ENCODE results near the gene TRAPPC14.

The TRAPPC14 gene

GRCh38 chr7:100122067-100122466 is 36.5 kb downstream of the TRAPPC14 start:
- no peak for DNase-seq

GRCh38 chr7:100120733-100121036 is 37.8 kb downstream of the TRAPPC14 start:
- no peak for DNase-seq

GRCh38 chr7:100119970-100120732 is 38.4 kb downstream of the TRAPPC14 start:
- DNase-seq = no peak

- peak; percentile 60 for DNase-seq
Observed at GRCh38 chr7:100119072-100119969, 39.2 kb downstream of the TRAPPC14 start, which contains the start of the genes CNPY4 and TAF6. Gene CNPY4 (plus strand): TSS chr7:100119634. CDS start chr7:100119745, 111 bp downstream. Gene TAF6 (minus strand): TSS chr7:100119358. CDS start chr7:100114209, 5,149 bp downstream.

GRCh38 chr7:100118388-100119071 is 40.0 kb downstream of the TRAPPC14 start:
- DNase-seq = no peak

- DNase-seq = no peak
Observed at GRCh38 chr7:100115026-100115425, 43.5 kb downstream of the TRAPPC14 start.

GRCh38 chr7:100111914-100112313 is 46.6 kb downstream of the TRAPPC14 start:
- DNase-seq = no peak

GRCh38 chr7:100111156-100111555 is 47.4 kb downstream of the TRAPPC14 start:
- no peak for DNase-seq

- no peak for DNase-seq
Observed at GRCh38 chr7:100109521-100110163, 48.9 kb downstream of the TRAPPC14 start.

- DNase-seq = no peak
Observed at GRCh38 chr7:100107890-100108289, 50.6 kb downstream of the TRAPPC14 start.

GRCh38 chr7:100107125-100107737 is 51.3 kb downstream of the TRAPPC14 start:
- no peak for DNase-seq

GRCh38 chr7:100106633-100107032 is 51.9 kb downstream of the TRAPPC14 start:
- DNase-seq = no peak

- DNase-seq = no peak
Observed at GRCh38 chr7:100105534-100105933, 53.0 kb downstream of the TRAPPC14 start.

Data from KG1 (cell line).